ENCODE measurements around the gene GLP2R.

The GLP2R gene

DNA sequence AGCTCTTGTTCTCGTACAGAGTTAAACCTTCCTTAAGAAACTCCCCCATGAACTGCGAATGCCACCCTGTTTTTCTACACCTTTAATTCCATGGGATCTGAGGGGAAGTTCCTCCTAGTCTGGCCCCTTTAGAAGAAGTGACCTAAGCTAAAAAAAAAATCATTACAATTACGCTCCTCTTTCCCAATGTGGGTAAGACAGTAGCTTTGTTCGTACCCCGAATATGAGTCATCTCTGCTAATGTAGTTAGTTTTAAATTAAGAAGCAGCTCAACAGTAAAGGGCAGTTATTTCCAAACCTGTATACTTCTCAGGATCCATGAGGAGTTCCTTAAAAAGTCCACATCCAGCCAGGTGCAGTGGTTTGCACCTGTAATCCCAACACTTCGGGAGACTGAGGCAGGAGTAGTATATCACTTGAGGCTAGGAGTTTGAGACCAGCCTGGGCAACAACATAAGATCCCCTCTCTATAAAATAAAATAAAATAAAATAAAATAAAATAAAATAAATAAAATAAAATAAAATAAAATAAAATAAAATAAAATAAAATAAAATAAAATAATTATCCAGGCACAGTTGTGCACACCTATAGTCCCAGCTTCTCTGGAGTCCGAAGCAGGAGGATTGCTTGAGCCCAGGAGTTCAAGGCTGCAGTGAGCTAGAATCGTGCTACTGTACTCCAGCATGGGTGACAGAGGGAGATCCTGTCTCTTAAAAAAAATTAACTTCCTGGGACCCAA, 53.2 kb downstream of the GLP2R start:
- Histone ChIP-seq H3K27me3 (ENCODE audit: insufficient read depth, low read length) (no peaks in the 10 kb centered on the region), H3K4me3 (ENCODE audit: low read depth, low read length) (no peak overlapping the region), H3K79me2 (ENCODE audit: control insufficient read depth, insufficient read depth, low read length, unreplicated experiment) (no peaks in the 10 kb centered on the region), H3K4me1 (ENCODE audit: control insufficient read depth, insufficient read depth, low read length, unreplicated experiment) (peaks cover 10% of the 10 kb centered on the region), H3K36me3 (ENCODE audit: insufficient read depth, low read length) (no peaks in the 10 kb centered on the region), H2AFZ (ENCODE audit: low read length, unreplicated experiment) (no peak overlapping the region), H3K27ac (ENCODE audit: low read depth, low read length) (no peak overlapping the region)

DNA sequence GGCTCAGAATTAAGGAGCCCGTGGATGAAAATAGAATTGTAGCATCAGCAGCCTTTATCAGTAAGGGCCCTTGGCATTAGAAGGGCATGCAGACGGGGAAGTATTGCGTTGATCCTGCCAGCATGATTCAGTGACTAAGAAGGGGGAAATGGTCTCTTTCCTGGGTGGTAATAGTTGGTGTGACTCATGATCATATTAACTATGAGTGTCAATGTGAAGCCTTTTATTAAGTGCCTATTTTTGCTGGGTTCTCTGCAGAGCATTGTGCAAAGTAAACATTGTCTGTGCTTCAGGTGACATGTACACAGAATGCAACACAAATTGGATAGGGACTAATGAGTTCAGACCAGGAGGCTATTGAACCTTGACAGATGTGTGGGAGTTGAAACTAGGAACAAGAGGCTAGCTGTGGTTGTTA, 54.9 kb downstream of the GLP2R start:
- Histone ChIP-seq H2AFZ (ENCODE audit: low read length, unreplicated experiment) (no peak overlapping the region), H3K4me3 (ENCODE audit: low read depth, low read length) (no peak overlapping the region), H3K79me2 (ENCODE audit: control insufficient read depth, insufficient read depth, low read length, unreplicated experiment) (no peaks in the 10 kb centered on the region), H3K27me3 (ENCODE audit: insufficient read depth, low read length) (no peaks in the 10 kb centered on the region), H3K27ac (ENCODE audit: low read depth, low read length) (no peak overlapping the region), H3K36me3 (ENCODE audit: insufficient read depth, low read length) (no peaks in the 10 kb centered on the region), H3K4me1 (ENCODE audit: control insufficient read depth, insufficient read depth, low read length, unreplicated experiment) (peaks cover 10% of the 10 kb centered on the region)

DNA sequence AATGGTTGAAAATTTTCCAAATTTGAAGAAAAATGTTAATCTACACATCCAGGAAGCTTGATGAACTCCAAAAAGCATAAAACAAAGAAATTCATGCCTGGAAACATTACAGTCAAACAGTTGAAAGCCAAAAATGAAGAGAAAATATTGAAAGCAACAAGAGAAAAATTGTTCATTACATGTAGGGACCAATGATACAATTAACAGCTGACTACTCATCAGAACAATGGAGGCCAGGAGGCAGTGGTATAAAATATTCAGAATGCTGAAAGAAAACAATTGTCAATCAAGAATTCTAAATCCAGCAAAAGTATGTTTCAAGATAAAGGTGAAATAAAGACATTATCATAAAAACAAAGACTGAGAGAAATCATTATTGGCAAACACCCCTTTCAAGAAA, 57.7 kb downstream of the GLP2R start:
- no peak overlapping the region for H2AFZ ChIP-seq (ENCODE audit: low read length, unreplicated experiment)
- no peaks in the 10 kb centered on the region for H3K36me3 ChIP-seq (ENCODE audit: insufficient read depth, low read length)
- no peaks in the 10 kb centered on the region for H3K79me2 ChIP-seq (ENCODE audit: control insufficient read depth, insufficient read depth, low read length, unreplicated experiment)
- peaks cover 10% of the 10 kb centered on the region for H3K4me1 ChIP-seq (ENCODE audit: control insufficient read depth, insufficient read depth, low read length, unreplicated experiment)
- H3K27me3 ChIP-seq (ENCODE audit: insufficient read depth, low read length), result no peaks in the 10 kb centered on the region
- H3K27ac ChIP-seq (ENCODE audit: low read depth, low read length), result no peak overlapping the region
- no peak overlapping the region for H3K4me3 ChIP-seq (ENCODE audit: low read depth, low read length)

DNA sequence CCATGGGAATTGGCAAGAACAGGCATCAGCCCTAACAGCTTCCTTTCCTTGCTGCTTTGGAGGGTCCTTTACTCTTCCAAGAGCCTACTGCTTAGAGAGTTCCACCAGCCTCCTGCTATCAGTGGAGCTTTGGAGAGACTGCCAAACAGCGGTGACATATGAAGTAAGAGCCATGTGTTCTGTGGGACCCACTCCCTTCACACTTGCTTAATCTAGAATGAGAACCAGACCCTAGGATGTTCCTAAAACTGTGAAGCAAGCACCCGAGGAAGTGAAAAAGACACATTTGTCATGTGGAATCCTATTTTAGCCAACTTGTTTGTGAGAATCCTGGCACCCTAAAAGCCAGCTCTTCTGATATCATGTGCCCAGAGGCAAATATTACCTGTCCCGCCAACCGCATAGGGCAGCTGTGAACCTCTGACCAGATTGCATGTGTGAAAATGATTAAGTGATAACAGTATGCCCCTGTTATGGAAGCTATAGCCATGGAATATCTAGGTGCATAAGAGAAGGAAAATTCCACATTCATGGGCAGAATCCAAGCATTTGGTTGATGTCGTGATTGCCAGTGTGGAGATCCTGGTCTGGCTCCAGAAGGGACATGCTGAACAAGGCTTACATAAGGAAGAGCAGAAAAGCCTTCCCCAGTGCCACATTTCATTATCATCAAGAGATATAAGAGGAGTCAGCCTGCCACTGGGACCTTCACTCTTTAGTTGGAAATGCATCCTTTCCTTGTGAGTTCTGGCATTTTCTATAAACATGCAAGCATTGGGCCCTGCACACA, 60.6 kb downstream of the GLP2R start:
- no peaks in the 10 kb centered on the region for H3K27me3 ChIP-seq (ENCODE audit: insufficient read depth, low read length)
- H3K36me3 ChIP-seq (ENCODE audit: insufficient read depth, low read length), result no peaks in the 10 kb centered on the region
- no peaks in the 10 kb centered on the region for H3K4me1 ChIP-seq (ENCODE audit: control insufficient read depth, insufficient read depth, low read length, unreplicated experiment)
- no peak overlapping the region for H3K4me3 ChIP-seq (ENCODE audit: low read depth, low read length)
- no peaks in the 10 kb centered on the region for H3K79me2 ChIP-seq (ENCODE audit: control insufficient read depth, insufficient read depth, low read length, unreplicated experiment)
- no peak overlapping the region for H2AFZ ChIP-seq (ENCODE audit: low read length, unreplicated experiment)
- no peak overlapping the region for H3K27ac ChIP-seq (ENCODE audit: low read depth, low read length)

DNA sequence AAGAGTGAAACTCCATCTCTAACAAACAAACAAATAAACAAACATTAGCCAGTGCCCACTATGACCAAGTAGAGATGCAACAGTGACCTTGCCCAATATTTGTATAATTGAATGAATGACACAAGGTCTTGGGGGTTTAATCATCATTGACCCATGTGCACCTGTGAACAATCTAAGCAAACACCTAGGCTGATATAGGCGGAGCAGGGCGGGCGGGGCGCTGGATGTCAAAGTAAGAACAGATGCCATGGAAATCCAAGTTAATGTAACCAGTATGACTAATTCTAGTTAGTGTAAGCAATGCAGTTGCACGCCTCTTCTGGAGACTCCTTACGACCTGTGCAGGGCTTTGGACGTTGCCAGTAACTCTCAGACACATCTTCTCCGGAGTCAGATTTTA, 61.8 kb downstream of the GLP2R start:
- no peaks in the 10 kb centered on the region for H3K4me1 ChIP-seq (ENCODE audit: control insufficient read depth, insufficient read depth, low read length, unreplicated experiment)
- H3K36me3 ChIP-seq (ENCODE audit: insufficient read depth, low read length), result no peaks in the 10 kb centered on the region
- no peaks in the 10 kb centered on the region for H3K27me3 ChIP-seq (ENCODE audit: insufficient read depth, low read length)

DNA sequence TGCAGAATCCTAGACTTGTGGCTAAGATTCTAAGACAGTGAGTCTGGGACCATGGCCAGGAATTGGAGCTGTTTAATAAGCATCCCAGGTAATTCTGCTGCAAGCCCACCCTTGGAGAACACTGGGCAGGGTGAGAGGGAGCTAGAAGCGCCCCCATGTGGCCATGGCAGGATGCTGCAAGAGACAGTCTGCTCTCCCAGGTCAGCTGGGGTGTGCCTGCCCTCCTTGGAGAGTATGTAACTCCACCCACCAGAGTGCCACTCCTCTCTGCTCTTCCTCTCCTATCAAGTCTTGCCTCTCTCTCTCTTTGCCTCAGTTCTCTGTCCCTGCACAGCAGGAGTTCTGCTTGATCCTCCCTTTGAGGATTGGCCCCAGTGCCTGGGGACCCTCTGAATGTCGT, 64.4 kb downstream of the GLP2R start:
- no peaks in the 10 kb centered on the region for H3K27me3 ChIP-seq (ENCODE audit: insufficient read depth, low read length)
- no peak overlapping the region for H3K4me3 ChIP-seq (ENCODE audit: low read depth, low read length)
- H3K36me3 ChIP-seq (ENCODE audit: insufficient read depth, low read length), result no peaks in the 10 kb centered on the region
- H2AFZ ChIP-seq (ENCODE audit: low read length, unreplicated experiment), result no peak overlapping the region
- no peaks in the 10 kb centered on the region for H3K79me2 ChIP-seq (ENCODE audit: control insufficient read depth, insufficient read depth, low read length, unreplicated experiment)
- H3K4me1 ChIP-seq (ENCODE audit: control insufficient read depth, insufficient read depth, low read length, unreplicated experiment), result no peaks in the 10 kb centered on the region
- no peak overlapping the region for H3K27ac ChIP-seq (ENCODE audit: low read depth, low read length)

More for the DNA sequence above, 61.8 kb downstream of the GLP2R start:
- Histone ChIP-seq H3K79me2 (ENCODE audit: control insufficient read depth, insufficient read depth, low read length, unreplicated experiment) (no peaks in the 10 kb centered on the region), H3K4me3 (ENCODE audit: low read depth, low read length) (no peak overlapping the region), H2AFZ (ENCODE audit: low read length, unreplicated experiment) (no peak overlapping the region), H3K27ac (ENCODE audit: low read depth, low read length) (no peak overlapping the region)

DNA sequence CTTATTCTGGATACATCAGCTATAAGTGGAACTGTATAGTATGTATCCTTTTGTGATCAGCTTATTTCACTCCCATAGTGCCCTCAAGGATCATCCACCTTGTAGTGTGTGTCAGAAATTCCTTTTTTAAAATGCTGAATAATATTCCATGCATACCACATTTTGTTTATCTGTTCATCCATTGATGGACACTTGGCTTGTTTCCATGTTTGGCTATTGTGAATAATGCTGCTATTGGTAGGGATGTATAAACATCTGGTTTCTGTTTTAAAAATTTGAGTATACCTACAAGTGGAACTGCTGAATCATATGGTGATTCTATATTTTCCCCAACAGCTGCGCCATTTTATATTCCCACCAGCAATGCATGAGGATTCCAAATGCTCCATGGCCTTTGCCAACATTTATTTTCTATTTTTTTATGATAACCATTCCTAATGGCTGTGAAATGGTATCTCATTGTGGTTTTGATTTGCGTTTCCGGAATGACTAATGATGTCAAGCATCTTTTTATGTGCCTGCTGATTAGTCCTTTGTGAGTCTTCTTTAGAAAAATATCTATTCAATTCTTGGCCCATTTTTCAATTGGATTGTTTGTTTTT, 67.8 kb downstream of the GLP2R start:
- H3K4me1 ChIP-seq (ENCODE audit: control insufficient read depth, insufficient read depth, low read length, unreplicated experiment), result no peaks in the 10 kb centered on the region
- peak overlapping the region; percentile 12 for H3K27ac ChIP-seq (ENCODE audit: low read depth, low read length)
- no peaks in the 10 kb centered on the region for H3K36me3 ChIP-seq (ENCODE audit: insufficient read depth, low read length)
- no peak overlapping the region for H3K4me3 ChIP-seq (ENCODE audit: low read depth, low read length)
- no peaks in the 10 kb centered on the region for H3K27me3 ChIP-seq (ENCODE audit: insufficient read depth, low read length)
- H3K79me2 ChIP-seq (ENCODE audit: control insufficient read depth, insufficient read depth, low read length, unreplicated experiment), result no peaks in the 10 kb centered on the region
- H2AFZ ChIP-seq (ENCODE audit: low read length, unreplicated experiment), result no peak overlapping the region

DNA sequence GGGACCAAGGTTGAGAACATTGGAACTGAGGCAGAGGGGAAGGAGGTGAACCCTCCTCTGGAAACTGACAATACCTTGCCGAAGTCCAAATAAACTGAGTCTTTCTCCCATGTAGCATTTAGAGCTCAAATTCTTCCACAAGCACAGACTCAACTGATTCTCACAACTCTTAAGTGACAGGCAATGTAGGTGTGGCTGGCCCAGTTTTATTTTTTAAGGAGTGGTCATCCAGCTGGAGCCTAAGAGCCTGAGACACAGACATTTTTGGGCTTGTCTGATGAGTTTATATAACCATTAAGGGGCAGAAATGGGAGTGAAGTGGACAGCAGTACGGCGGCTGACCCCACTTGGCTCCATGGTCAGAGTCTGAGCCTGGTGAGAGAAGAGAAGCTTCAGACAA, 68.5 kb downstream of the GLP2R start:
- Histone ChIP-seq H3K36me3 (ENCODE audit: insufficient read depth, low read length) (no peaks in the 10 kb centered on the region), H3K4me3 (ENCODE audit: low read depth, low read length) (no peak overlapping the region), H3K27ac (ENCODE audit: low read depth, low read length) (no peak overlapping the region), H3K4me1 (ENCODE audit: control insufficient read depth, insufficient read depth, low read length, unreplicated experiment) (no peaks in the 10 kb centered on the region), H3K27me3 (ENCODE audit: insufficient read depth, low read length) (no peaks in the 10 kb centered on the region), H2AFZ (ENCODE audit: low read length, unreplicated experiment) (no peak overlapping the region), H3K79me2 (ENCODE audit: control insufficient read depth, insufficient read depth, low read length, unreplicated experiment) (no peaks in the 10 kb centered on the region)

DNA sequence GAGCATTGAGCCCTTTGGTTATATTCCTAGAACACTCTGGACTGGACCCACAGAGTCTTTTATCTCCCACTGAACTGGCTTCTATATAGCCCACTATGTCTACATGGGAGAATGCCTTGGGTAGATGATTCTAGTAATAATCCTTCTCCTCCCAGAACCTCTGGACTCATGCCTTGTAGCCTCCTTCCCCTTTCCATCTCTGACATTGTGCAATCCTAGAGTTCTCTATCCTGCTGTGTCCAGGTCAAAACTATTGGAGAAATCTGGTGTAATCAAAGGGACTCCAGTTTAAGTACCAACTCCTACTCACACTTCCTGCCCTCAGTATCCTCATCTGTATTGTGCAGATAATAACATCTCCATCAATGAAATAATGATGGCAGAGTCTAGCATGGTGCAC, 70.2 kb downstream of the GLP2R start:
- Histone ChIP-seq H3K27me3 (ENCODE audit: insufficient read depth, low read length) (no peaks in the 10 kb centered on the region), H3K36me3 (ENCODE audit: insufficient read depth, low read length) (no peaks in the 10 kb centered on the region), H3K79me2 (ENCODE audit: control insufficient read depth, insufficient read depth, low read length, unreplicated experiment) (no peaks in the 10 kb centered on the region), H2AFZ (ENCODE audit: low read length, unreplicated experiment) (no peak overlapping the region), H3K27ac (ENCODE audit: low read depth, low read length) (no peak overlapping the region), H3K4me3 (ENCODE audit: low read depth, low read length) (no peak overlapping the region), H3K4me1 (ENCODE audit: control insufficient read depth, insufficient read depth, low read length, unreplicated experiment) (peaks cover 6% of the 10 kb centered on the region)

DNA sequence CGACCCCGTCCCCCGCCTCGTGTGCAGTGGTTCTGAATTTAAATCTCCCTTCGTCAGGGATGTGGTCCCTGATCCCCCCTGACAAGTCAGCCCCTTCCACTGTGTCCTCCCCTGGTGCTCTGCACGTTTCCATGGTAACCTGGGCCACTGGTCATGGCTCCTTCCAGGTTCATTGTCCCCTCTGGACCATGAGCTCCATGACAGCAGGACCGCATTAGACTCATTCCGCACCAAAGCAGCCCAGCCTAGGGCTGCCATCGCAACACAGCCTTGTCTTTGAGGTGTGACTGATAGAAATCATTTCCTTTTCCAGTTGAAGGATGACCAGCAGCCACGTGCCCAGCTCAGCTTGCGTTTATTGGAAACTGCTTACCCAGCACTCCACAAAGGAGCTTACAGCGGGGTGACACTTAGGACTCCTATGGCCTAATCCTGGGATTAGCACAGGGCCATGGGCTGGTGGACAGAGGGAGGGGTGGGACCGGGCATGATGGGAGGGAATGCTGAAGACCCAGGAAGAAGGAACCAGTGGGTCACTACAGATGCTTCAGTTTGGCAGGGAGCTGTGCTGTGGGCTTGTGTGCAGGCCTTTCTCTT, 71.7 kb downstream of the GLP2R start:
- Histone ChIP-seq H3K79me2 (ENCODE audit: control insufficient read depth, insufficient read depth, low read length, unreplicated experiment) (no peaks in the 10 kb centered on the region), H3K4me3 (ENCODE audit: low read depth, low read length) (no peak overlapping the region), H3K4me1 (ENCODE audit: control insufficient read depth, insufficient read depth, low read length, unreplicated experiment) (peaks cover 6% of the 10 kb centered on the region), H3K27me3 (ENCODE audit: insufficient read depth, low read length) (no peaks in the 10 kb centered on the region), H3K27ac (ENCODE audit: low read depth, low read length) (no peak overlapping the region), H3K36me3 (ENCODE audit: insufficient read depth, low read length) (no peaks in the 10 kb centered on the region), H2AFZ (ENCODE audit: low read length, unreplicated experiment) (no peak overlapping the region)

Data from ACC112 (cell line).